Keratinocyte (primary cell): Measurements from ENCODE around the gene CA11. TPM values are rescaled to one million over a fixed set of nuclear protein-coding genes. Genes with fewer than 3 reads are reported as not detected.

Experiments
- DNase-seq: peaks from one replicate; pipeline ENCODE4 v3.0.0-alpha.2; 2011; ENCODE audit warnings: low read depth, missing footprints, low spot score
- FAIRE-seq: peaks from 2 replicates; lab custom pipeline; 2011; peaks lifted over from hg19 to GRCh38; lab: Jason Lieb, UNC
- H2AFZ ChIP-seq: 2 replicates; pipeline ENCODE4 v1.6.0; 2012; ENCODE audit warnings: low read length, control low read depth, inconsistent platforms; ENCODE audit not compliant: control insufficient read depth
- H3K27ac ChIP-seq: 2 replicates; pipeline ENCODE4 v1.5.1; 2011; ENCODE audit warnings: low read length; ENCODE audit not compliant: control insufficient read depth, insufficient read depth
- H3K27me3 ChIP-seq: 3 replicates; pipeline ENCODE4 v1.6.0; 2011; ENCODE audit warnings: low read length; ENCODE audit not compliant: control insufficient read depth, insufficient read depth; ENCODE audit errors: extremely low read depth
- H3K36me3 ChIP-seq, 2 experiments: 2 replicates in 1 of 2; 3 replicates in 1 of 2; pipeline ENCODE4 v1.5.1; 2011; ENCODE audit warnings: low read length in 2 of 2, mild to moderate bottlenecking in 1 of 2; ENCODE audit not compliant: control insufficient read depth in 2 of 2, insufficient read depth in 2 of 2; ENCODE audit errors: extremely low read depth in 1 of 2
- H3K4me1 ChIP-seq: 3 replicates; pipeline ENCODE4 v1.5.1; 2011; ENCODE audit warnings: low read length; ENCODE audit not compliant: control insufficient read depth, insufficient read depth; ENCODE audit errors: extremely low read depth
- H3K4me2 ChIP-seq: 3 replicates; pipeline ENCODE4 v1.6.0; 2011; ENCODE audit warnings: low read depth, low read length; ENCODE audit not compliant: control insufficient read depth, insufficient read depth; ENCODE audit errors: extremely low read depth
- H3K4me3 ChIP-seq, 3 experiments: fragments of 200-600 bp in 1 of 3; sonication (generic) in 1 of 3; 2 replicates in 2 of 3; 3 replicates in 1 of 3; pipeline ENCODE4 v1.5.1; 2011 to 2016; ENCODE audit warnings: low read length in 3 of 3, mild to moderate bottlenecking in 3 of 3, control low read depth in 2 of 3, inconsistent platforms in 1 of 3, low read depth in 1 of 3, mixed read lengths in 1 of 3, mixed run types in 1 of 3, moderate library complexity in 1 of 3; ENCODE audit not compliant: control insufficient read depth in 2 of 3, insufficient read depth in 2 of 3; ENCODE audit errors: extremely low read depth in 1 of 3
- H3K79me2 ChIP-seq: 2 replicates; pipeline ENCODE4 v1.6.0; 2012; ENCODE audit warnings: low read length; ENCODE audit not compliant: control insufficient read depth, insufficient read depth
- H3K9ac ChIP-seq: 3 replicates; pipeline ENCODE4 v1.6.0; 2011; ENCODE audit warnings: low read length; ENCODE audit not compliant: control insufficient read depth, insufficient read depth; ENCODE audit errors: extremely low read depth
- H3K9me1 ChIP-seq: 3 replicates; pipeline ENCODE4 v1.6.0; 2011; ENCODE audit warnings: low read length; ENCODE audit not compliant: control insufficient read depth, insufficient read depth; ENCODE audit errors: extremely low read depth
- H3K9me3 ChIP-seq: 2 replicates; pipeline ENCODE4 v1.5.1; 2012; ENCODE audit warnings: low read depth, low read length; ENCODE audit not compliant: control insufficient read depth
- H4K20me1 ChIP-seq: 3 replicates; pipeline ENCODE4 v1.6.0; 2011; ENCODE audit warnings: low read length; ENCODE audit not compliant: control insufficient read depth, insufficient read depth; ENCODE audit errors: extremely low read depth
- CTCF ChIP-seq, 3 experiments: IDR thresholded peaks in 1 of 3; conservative IDR thresholded peaks in 1 of 3; optimal IDR thresholded peaks in 1 of 3; 2 replicates in 2 of 3; 3 replicates in 1 of 3; pipeline versions ENCODE3 to v1.5.1; 2011; ENCODE audit warnings: low read length in 3 of 3, mild to moderate bottlenecking in 3 of 3, moderate library complexity in 2 of 3, control low read depth in 1 of 3, inconsistent platforms in 1 of 3; ENCODE audit not compliant: insufficient read depth in 2 of 3; ENCODE audit errors: extremely low read depth in 1 of 3
- EZH2 ChIP-seq: IDR thresholded peaks from one replicate; pipeline ENCODE4 v1.6.1; 2012; ENCODE audit warnings: inconsistent platforms, mild to moderate bottlenecking, low read length, moderate library complexity
- dilution Hi-C: fragments of 300-500 bp; cut with MboI; formaldehyde crosslinking; loops from one replicate; pipeline ENCODE4 v1.7.0; 2020; ENCODE audit warnings: low sequenced_read_pairs; ENCODE audit not compliant: extremely low pct_ligation_motif_present
- polyA plus RNA-seq, 5 experiments: library from polyadenylated mRNA; depleted of rRNA in 3 of 5; stranded (reverse) in 3 of 5; stranded (forward) in 1 of 5; unstranded in 1 of 5; fragments of >200 nt; gene quantifications; 1 replicate in 1 of 5; 2 replicates in 3 of 5; 3 replicates in 1 of 5; pipeline versions ENCODE4 v1.2.1 to v1.2.3, GENCODE V29; 2011 to 2012; ENCODE audit warnings: missing spikeins in 2 of 5, low read depth in 1 of 5, low replicate concordance in 1 of 5

CA11 gene
- polyA plus RNA-seq, 1 donor (not counting 4 experiments of a cell fraction or from before 2014, with no cell fraction given), result 1.6 TPM

GRCh38 chr19:48637449-48637947 is 8.5 kb downstream of the CA11 start:
- Histone ChIP-seq H3K79me2 (no peaks in the 10 kb centered on the region), H2AFZ (peak overlapping the region; percentile 61), H3K27me3 (no peaks in the 10 kb centered on the region), H3K36me3 (no peaks in the 10 kb centered on the region), H3K9me1 (no peaks in the 10 kb centered on the region), H3K9me3 (no peaks in the 10 kb centered on the region), H3K27ac (peak overlapping the region; percentile 85), H3K4me2 (peak overlapping the region; percentile 89), H3K4me3 (peak overlapping the region; percentile 53 to 75 (median 72)), H3K9ac (peak overlapping the region; percentile 83), H3K4me1 (peaks cover 55% of the 10 kb centered on the region), H4K20me1 (no peaks in the 10 kb centered on the region)
- FAIRE-seq (no peak), DNase-seq (peak; percentile 92)
- TF ChIP-seq CTCF (optimal IDR thresholded peaks at IDR 0.05 in 1 of 3, IDR thresholded peaks at IDR 0.05 in 1 of 3, conservative IDR thresholded peaks at IDR 0.05 in 1 of 3; ENCODE audit: extremely low read depth in 1 of 3, insufficient read depth in 2 of 3, low read length in 3 of 3) (no peak), EZH2 (no peak)
- dilution Hi-C loops, result no loop called here

DNA sequence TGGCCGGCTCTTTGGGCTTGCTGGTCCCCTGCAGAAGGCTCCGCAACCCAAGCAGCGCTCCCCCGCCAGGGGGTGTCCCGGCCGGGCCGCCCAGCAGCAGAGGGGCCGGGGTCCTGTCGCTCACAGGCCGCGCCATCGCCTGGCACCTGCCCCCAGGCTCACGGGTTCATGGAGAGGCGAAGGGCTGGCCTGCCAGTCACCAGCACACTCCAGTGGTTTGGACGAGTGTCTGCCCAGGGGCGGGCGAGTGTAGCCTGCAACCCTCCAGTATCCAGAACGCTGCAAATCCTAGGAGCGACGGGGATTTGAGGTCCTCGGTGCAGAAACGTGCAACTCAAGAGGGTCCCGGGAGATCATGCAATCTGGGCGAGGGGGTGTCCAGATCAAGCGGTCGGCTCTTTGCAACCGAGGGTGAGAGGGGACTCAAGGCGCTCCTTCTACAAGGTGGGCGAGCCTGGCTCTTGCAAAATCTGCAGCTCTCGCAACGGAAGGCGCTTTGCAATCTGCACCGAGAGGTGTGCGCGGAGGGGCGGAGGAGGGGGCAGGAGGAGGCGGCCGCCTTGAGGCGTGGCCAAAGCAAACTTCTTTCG is 9.0 kb downstream of the CA11 start, which contains the start of gene DBP:
DBP (minus strand) TSS at position 521 of the 590 bp plus-strand sequence; CDS start at position 136, 385 bp downstream.
- H3K4me1 ChIP-seq, result peaks cover 58% of the 10 kb centered on the region
- dilution Hi-C loops, result no loop called here
- no peak for FAIRE-seq

More for the DNA sequence above, 9.0 kb downstream of the CA11 start, which contains the start of gene DBP:
- no peaks in the 10 kb centered on the region for H3K9me1 ChIP-seq
- H4K20me1 ChIP-seq, result no peaks in the 10 kb centered on the region
- no peak for TF ChIP-seq EZH2
- TF ChIP-seq CTCF (optimal IDR thresholded peaks at IDR 0.05 in 1 of 3, IDR thresholded peaks at IDR 0.05 in 1 of 3, conservative IDR thresholded peaks at IDR 0.05 in 1 of 3; ENCODE audit: extremely low read depth in 1 of 3, insufficient read depth in 2 of 3, low read length in 3 of 3), result peak in 2 of 3 experiments; percentile 18 to 28
- no peaks in the 10 kb centered on the region for H3K9me3 ChIP-seq
- H3K36me3 ChIP-seq, result no peaks in the 10 kb centered on the region
- peak within 1 kb of the TSS; percentile 61 for H2AFZ ChIP-seq
- peak within 1 kb of the TSS; percentile 89 for H3K4me2 ChIP-seq
- H3K9ac ChIP-seq, result peak within 1 kb of the TSS; percentile 83
- no peak for DNase-seq
- H3K4me3 ChIP-seq, result peak within 1 kb of the TSS; percentile 53 to 75 (median 72)
- no peaks in the 10 kb centered on the region for H3K27me3 ChIP-seq
- H3K79me2 ChIP-seq, result no peaks in the 10 kb centered on the region
- peak within 1 kb of the TSS; percentile 85 for H3K27ac ChIP-seq
